Head of caudate nucleus (tissue), 42 donors: ENCODE data around the gene FOSL1.

Experiments used
- DNase-seq, 42 donors: peaks; one replicate each; pipeline versions ENCODE4 v3.0.0 to v3.0.0-alpha.2; 2020 to 2021; ENCODE audit warnings: mixed read lengths in 7 of 42
- intact Hi-C: fragments of 100-400 bp; cut with DNase I; formaldehyde crosslinking; loops from one replicate; pipeline ENCODE4 v1.15.0; 2022

FOSL1 gene

DNA sequence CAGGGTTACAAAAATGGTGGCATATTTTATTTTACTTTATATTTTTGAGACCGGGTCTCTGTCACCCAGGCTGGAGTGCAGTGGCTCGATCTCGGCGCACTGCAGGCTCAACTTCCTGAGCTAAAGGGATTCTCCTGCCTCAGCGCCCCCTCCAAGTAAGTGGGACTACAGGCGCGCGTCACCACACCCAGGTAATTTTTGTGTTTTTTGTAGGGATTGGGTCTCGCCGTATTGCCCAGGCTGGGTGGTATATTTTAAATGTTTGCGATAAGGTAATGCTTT, 652 bp upstream of the FOSL1 start:
- DNase-seq, result no peak

DNA sequence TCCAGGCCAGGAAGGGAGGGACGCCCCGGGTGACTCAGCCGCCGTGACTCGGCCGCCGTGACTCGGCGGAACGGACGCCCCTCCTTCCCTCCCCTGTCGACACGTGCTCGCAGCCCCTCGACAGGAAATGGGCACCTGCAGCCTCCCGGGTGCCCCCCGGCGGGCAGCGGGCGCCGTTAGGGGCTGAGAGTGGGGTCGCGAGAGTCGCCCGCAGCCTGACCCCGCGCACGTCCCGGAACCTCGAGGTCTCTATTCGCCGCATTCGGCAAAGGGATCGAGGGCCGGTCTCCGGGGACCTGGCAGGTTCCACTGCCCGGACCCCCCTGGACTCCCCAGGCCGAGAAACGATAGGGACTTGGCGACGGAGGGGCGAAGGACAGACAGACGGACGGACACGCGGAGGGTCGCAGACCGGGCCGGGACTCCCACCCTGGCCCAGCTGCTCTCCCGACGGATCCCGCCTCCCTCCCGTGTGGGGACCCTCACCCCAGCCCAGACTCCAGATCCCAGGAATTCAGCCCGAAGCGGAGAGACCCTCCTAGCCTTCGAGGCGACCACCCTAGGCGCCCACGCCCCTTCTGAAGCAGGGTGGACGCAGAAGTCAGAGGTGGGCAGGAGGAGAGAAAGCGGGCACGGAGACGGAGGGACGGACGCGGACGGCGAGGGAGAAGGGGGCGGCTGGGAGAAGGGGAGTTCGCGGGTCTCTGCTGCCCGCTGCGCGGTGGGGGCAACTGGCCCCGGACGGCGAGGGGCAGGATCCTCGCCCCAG, 648 bp downstream of the FOSL1 start:
- intact Hi-C loops, result no loop called here
- peak in 1 of 42 donors; percentile 55 for DNase-seq

More for the DNA sequence above, 652 bp upstream of the FOSL1 start:
- intact Hi-C loops, result no loop called here

DNA sequence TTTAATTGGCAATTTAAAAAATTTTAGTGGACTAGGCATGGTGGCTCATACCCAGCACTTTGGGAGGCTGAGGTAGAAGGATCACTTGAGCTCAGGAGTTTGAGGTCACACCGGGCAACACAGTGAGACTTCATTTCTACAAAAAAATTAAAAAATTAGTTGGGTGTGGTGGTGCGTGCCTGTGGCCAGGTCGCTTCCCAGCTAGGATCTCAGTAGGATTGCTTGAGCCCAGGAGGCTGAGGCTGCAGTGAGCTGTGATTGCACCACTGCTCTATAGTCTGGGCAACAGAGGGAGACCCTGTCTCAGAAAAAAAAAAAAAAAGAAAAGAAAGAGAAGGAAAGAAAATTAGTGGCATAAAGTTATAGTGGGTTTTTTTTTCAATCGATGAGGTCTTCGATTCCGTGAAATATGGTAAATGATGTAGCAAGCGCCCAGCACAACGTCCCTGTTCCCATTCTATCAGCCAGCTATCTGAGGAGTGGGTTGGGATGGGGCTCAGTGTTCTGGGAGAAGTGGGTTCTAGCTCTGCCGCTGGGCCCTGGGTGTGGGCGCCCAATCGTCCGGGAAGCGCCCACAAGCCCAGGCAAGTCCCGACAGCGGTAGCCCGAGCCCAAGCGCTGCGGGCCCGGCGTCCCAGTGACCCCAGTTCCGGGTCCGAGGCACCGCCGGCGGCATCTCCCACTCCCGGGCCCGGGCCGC, 1.4 kb downstream of the FOSL1 start:
- no peak for DNase-seq
- intact Hi-C loops, result no loop called here

DNA sequence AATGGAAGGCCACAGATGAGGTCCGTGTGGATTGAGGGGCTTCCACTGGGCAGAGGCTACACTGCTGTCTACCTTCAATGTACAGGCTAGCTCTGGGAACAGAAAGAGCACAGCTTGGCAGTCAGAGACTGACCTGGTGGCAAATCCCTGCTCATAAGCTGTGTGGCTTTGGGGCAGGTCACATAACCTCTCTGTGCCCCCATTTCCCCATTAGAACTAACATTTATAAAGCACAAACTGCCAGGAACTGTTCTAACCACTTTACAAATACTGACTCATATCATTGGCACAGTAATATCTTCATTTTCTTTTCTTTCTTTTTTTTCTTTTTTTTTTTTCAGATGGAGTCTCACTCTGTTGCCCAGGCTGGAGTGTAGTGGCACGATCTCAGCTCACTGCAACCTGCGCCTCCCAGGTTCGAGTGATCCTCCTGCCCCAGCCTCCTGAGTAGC, 3.1 kb downstream of the FOSL1 start:
- no peak for DNase-seq
- intact Hi-C loops, result no loop called here

DNA sequence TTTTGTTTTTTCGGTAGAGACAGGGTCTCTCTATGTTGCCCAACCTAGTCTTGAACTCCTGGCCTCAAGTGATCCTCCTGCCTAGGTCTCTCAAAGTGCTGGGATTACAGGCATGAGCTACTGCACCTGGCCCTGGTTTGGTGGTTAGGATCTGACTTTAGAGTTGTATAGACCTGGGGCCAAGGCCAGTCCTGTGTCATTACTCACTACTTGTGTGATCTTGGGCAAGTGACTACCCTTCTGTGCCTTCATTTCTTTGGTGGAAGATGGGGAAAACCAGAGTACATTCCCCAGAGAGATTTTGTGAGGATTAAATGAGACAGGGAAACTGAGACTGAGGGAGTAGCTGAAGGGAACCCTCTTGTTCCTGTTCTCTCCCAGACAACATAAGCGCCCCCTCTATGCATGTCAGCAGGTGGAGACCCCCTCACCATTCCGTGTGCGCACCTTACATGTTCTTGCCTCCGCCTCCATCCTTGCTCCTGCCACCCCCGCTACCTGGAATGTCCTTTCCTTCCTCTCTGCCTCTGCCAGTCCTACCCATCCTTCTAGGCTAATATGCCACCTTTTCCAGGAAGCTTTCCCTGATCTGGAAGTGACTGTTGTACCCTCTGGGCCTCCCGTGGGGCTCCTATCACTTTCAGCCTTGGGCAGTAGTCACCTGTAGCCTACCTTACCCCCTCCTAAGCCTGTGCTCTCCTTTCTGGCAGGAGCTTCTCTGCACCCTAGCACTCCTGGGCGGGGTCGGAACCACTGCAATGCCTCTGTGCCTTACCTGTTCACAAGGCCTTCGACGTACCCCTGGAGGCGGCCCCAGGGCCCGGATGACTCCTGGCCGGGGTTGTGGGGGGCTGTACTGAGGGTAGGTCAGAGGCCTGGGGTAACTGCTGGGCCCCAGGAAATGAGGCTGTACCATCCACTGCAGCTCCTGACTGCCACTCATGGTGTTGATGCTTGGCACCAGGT, 3.9 kb downstream of the FOSL1 start:
- DNase-seq, result no peak
- intact Hi-C loops, result no loop called here

DNA sequence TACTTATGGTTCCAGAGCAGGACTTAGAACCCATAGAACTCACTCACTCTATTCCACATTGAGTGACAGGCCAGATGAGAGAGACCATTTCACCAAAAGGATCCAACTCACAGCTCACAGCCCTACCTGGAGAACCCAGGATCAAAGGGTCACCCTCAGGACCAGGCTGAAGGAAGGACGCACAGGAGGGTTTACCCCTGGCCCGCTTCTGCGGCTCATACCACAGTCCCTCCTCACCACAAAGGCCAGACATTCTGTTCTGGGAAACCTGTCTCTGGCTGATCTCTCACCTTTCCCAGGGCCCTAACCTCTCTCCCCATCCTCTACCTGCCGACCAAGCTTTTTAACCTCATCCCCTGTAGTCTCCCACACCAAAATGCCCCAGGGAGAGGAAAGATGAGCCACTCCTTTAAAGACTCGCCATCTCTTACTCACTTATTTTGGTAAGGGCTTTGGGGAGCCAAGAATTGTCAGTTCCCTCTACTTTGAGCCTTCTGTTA, 4.7 kb downstream of the FOSL1 start:
- intact Hi-C loops, result no loop called here
- no peak for DNase-seq

DNA sequence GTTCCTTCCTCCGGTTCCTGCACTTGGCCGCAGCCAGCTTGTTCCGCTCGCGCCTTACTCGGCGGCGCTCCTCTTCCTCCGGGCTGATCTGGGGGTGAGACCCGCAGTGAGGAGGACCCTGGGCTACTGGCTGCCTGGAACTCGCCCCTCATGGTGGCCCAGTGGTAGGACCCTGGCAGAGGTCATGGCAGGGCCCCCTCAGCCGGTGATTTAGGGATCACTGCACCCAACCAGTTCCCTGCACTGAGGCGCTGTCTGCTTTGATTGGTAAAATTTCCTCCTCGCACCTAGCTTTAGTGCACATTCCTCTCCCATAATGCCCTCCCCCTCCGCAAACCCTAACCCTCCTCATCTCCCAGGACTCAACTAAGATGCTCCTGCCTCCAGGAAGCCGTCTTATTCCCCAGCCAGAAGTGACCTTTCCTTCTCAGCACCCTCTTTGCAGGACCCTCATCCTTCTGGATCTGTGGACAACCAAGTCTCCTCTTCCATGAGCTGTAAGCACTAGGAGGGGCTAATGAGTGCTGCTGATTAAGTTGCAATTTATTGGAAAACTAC, 6.1 kb downstream of the FOSL1 start:
- intact Hi-C loops, result loop anchor here (5.0 kb wide), 1 partner anchor 37 kb away; the partner anchor contains the start of gene CFL1

DNA sequence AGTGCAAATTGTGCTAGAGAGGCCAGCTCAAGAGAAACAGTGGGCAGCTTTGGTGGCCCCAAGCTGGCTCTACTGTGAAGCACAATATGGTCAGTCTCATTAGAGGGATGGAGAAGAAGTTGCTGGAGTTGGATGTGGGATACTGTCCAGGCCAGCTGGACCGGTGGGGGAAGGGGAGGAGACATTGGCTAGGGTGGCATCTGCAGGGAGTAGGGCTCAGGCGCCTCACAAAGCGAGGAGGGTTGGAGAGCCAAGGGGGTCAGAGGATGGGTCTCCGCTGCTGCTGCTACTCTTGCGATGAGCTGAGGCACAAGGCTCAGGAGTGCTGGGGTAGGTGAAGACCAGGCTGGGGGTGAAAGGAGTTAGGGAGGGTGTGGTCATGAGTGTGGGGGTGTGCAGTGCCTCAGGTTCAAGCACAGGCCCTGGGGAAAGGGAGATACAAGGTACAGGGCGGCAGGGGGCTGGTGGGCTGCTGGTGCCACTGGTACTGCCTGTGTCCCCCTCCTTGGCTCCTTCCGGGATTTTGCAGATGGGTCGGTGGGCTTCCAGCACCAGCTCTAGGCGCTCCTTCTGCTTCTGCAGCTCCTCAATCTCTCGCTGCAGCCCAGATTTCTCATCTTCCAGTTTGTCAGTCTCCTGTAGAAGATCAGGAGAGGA, 7.4 kb downstream of the FOSL1 start:
- peak in 2 of 42 donors; percentile 5 to 40 for DNase-seq
- intact Hi-C loops, result loop anchor here (5.0 kb wide), 1 partner anchor 35 kb away; the partner anchor contains the start of gene CFL1

More for the DNA sequence above, 6.1 kb downstream of the FOSL1 start:
- DNase-seq, result peak in 6 of 42 donors; percentile 25 to 58 (median 46)

DNA sequence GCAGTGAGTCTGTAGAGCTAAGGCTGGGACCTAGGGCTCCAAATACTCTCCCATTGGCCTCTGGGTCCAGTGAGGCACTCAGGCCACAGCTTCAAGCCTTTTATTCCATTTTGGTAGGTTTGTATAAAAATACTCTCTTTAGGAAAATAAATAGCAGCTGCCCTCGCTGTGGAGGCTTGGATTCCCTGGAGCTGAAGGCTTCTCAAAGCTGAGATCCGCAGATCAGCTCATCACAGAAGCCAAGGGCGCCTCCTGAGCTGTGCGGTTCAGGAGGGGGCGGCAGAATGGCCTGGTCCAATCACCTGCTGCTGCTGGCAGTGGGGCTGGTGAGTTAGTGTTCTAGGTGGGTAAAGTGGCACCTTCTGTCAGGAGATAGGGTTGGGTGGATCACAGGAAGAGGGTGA, 8.0 kb downstream of the FOSL1 start:
- peak in 6 of 42 donors; percentile 31 to 57 (median 49) for DNase-seq
- intact Hi-C loops, result loop anchor here (5.0 kb wide), 1 partner anchor 35 kb away; the partner anchor contains the start of gene CFL1

DNA sequence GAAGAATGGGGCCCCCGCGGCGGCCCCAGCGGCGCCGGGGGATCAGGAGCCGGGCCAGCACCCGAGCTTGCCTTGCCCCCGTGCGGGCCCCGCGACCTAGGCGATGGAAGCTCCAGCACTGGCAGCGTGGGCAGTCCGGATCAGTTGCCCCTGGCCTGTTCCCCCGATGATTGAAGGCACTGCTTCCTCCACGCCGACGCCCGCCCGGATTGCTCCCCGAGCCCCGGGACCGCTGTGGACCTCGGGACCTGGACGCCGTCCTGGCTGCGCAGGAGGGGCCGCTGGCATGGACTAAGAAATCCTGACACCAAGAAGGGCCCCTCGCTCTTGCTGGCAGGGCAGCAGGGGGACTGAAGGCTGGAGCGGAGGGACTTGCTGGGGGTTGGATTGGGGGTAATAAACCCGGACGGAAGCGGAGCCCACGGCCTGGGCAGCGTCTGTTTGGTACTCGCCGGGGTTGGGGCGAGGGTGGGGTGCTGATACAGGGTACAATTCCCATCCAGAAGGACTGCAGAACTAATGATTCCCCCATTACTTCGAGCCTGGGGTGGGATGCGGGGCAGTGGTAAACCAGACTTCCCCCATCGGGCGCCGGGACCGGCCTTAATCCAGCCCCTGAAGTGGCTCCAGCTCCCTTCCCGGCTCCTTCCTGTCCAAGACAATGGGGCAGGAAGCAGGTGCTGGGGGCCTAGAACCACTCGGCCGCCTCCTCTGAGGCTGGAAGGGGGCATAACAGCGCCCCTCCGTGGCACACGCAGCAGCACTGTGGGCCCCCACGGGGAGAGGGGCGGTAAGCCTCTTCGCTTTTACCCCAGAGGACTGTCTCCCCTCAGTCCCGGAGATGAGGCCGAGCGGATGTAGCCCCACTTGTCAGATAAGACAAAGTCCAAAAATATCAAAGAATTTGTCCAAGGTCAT, 8.7 kb downstream of the FOSL1 start:
- DNase-seq, result peak in 13 of 42 donors; percentile 22 to 67 (median 44)
- intact Hi-C loops, result loop anchor here (5.0 kb wide), 1 partner anchor 34 kb away; the partner anchor contains the start of gene CFL1

DNA sequence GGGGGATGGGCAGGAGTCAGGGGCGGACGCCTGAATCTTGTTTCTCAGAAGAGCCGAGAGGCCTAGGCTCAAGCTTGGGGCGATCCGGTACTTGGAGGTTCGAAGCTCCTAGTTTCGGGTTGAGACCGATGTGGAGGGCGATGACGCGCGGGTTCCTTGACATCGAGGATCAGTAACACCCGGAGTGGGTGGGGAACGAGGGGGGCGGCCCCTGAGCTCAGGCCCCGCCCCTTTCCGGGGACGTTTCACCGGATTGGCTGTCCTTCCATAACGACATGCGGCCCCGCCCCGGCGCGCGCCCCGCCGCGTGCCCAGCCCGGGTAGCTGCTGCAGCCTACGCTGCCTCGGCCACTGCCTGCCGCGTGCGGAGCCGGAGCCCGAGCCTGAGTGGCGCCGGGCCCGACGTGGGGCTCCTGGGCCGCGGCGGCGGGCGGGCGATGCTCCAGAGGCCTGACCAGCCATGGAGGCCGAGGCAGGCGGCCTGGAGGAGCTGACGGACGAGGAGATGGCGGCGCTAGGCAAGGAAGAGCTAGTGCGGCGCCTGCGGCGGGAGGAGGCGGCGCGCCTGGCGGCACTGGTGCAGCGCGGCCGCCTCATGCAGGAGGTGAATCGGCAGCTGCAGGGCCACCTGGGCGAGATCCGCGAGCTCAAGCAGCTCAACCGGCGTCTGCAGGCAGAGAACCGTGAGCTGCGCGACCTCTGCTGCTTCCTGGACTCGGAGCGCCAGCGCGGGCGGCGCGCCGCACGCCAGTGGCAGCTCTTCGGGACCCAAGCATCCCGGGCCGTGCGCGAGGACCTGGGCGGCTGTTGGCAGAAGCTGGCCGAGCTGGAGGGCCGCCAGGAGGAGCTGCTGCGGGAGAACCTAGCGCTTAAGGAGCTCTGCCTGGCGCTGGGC, 9.6 kb downstream of the FOSL1 start, which contains the start of gene CCDC85B:
CCDC85B (plus strand) TSS at position 350 of the 895 bp plus-strand sequence; CDS start at position 461, 111 bp downstream.
- intact Hi-C loops, result loop anchor here (5.0 kb wide), 1 partner anchor 33 kb away; the partner anchor contains the start of gene CFL1
- DNase-seq, result peak; percentile 98 to 100 (median 99)

DNA sequence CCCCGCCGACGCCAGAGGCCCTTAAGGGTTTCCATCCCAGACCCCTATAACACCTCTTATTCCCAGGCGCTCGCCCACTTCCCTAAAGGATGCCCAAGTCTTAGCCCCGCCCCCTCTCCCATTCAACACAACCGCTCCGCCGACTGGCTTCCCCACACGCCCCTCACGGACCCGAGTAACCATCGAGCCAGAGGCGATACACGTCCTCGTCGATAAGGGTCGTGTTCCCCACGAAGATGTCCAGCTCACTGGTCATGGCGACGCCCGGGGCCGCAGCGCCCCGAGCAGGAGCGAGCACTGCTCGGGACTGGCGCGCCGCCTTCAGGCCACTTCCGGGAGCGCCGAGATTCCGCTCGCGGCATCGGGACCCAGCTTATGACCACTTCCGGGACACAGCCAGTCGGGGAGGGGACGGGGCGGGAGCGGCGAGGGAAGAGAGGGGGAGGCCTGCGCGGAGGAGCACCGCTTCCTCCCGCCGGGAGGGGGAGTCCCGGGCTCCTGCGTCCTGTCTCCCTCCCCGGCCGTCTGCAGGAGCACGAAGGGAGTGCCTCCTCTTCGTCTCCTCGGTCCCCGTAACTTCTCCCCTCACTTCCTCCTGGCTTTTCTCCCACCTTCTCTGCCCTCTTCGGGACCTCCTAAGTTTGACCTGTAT, 11.9 kb downstream of the FOSL1 start, which contains the start of gene FIBP:
FIBP (minus strand) TSS at position 309 of the 652 bp plus-strand sequence; CDS start at position 256, 53 bp downstream.
- peak; percentile 92 to 99 (median 97) for DNase-seq
- intact Hi-C loops, result loop anchor here (10.0 kb wide), 1 partner anchor 107 kb away; no protein-coding TSS in a partner anchor

DNA sequence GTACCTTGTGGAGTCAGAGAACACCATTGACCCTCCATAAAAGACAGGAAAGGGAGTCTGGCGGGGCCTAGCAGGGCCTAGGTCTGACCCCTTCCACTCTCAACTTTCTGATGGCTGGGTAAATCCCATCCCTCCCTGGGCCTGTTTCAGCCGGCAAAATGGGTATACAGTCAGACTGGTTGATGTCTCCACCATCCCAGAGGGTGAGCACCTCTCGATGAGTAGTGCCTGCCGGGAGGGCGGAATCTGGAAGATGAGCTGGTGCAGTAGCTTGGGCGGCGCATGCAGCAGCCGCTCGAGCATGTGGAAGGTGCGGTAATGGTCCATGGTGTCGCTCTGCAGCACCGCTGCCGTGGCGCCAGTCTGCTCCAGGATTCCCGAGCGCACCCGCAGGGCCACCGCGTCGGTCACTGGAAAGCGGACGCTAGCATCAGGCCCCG, 12.4 kb downstream of the FOSL1 start:
- peak in 11 of 42 donors; percentile 25 to 72 (median 54) for DNase-seq
- intact Hi-C loops, result loop anchor here (10.0 kb wide), 1 partner anchor 107 kb away; no protein-coding TSS in a partner anchor

DNA sequence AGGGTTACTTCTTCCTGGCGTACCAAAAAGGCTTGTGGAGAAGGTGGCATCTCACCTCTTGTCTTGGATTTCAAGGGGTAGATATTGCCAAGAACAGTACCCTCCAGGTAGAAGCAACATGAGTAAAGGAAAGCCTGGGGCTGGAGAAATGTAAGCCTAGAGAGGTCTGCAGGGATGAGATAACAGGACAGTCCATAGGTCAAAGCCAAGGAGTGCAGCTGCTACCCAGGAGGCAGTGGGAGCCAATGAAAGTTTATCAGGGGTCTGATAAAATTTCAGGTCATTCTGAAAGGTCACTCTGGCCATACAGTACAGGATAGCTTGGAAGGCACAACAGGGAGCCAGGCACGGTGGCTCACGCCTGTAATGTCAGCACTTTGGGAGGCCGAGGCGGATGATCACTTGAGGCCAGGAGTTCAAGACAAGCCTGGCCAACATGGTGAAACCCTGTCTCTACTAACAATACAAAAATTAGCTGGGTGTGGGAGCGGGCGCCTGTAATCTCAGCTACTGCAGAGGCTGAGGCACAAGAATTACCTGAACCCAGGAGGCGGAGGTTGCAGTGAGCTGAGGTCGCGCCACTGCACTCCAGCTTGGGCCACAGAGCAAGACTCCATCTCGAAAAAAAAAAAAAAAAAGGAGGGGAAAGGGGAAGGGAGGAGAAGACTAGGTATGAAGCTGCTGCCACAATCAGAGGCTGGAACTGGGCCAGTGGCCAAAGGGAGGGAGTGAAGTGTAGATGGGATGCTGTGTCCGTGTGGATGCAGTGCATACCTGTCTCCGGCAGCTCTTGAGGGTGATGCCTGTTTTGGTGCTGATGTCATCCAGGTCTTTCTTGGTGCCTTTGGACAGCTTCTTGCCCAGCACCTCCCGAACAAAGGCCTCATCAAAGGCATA, 13.1 kb downstream of the FOSL1 start:
- DNase-seq, result no peak
- intact Hi-C loops, result loop anchor here (10.0 kb wide), 1 partner anchor 108 kb away; no protein-coding TSS in a partner anchor
